ENCODE measurements around the gene HIPK2. TPM values are rescaled to one million over a fixed set of nuclear protein-coding genes. Genes with fewer than 3 reads are reported as not detected.

Gene HIPK2
- total RNA-seq, 1 donor: 12.7 TPM

- no peak for TF ChIP-seq CTCF (IDR thresholded peaks at IDR 0.05; ENCODE audit: extremely low read depth, low read depth, low read length)
- Histone ChIP-seq H4K20me1 (ENCODE audit: insufficient read depth, low read length) (no peaks in the 10 kb centered on the region), H2AFZ (ENCODE audit: low read length) (no peak overlapping the region), H3K79me2 (ENCODE audit: insufficient read depth, low read length) (no peaks in the 10 kb centered on the region), H3K4me1 (ENCODE audit: insufficient read depth, low read length) (no peaks in the 10 kb centered on the region), H3K27me3 (ENCODE audit: insufficient read depth, low read length) (peaks cover 11% of the 10 kb centered on the region), H3K4me2 (ENCODE audit: insufficient read depth, low read length) (no peak overlapping the region), H3K4me3 (ENCODE audit: insufficient read depth, low read length) (no peak overlapping the region), H3K9me3 (ENCODE audit: low read depth, low read length) (no peaks in the 10 kb centered on the region), H3K36me3 (ENCODE audit: insufficient read depth, low read length) (no peaks in the 10 kb centered on the region), H3K27ac (ENCODE audit: low read depth, low read length) (no peak overlapping the region)
- no peak for DNase-seq (ENCODE audit: insufficient read length, low spot score, missing footprints)
Measured at GRCh38 chr7:139817249-139817648, 39.5 kb upstream of the HIPK2 start.

GRCh38 chr7:139813689-139814088 is 35.9 kb upstream of the HIPK2 start:
- TF ChIP-seq CTCF (IDR thresholded peaks at IDR 0.05; ENCODE audit: extremely low read depth, low read depth, low read length): no peak
- DNase-seq (ENCODE audit: insufficient read length, low spot score, missing footprints): no peak
- Histone ChIP-seq H3K79me2 (ENCODE audit: insufficient read depth, low read length) (no peaks in the 10 kb centered on the region), H3K27me3 (ENCODE audit: insufficient read depth, low read length) (no peaks in the 10 kb centered on the region), H3K27ac (ENCODE audit: low read depth, low read length) (no peak overlapping the region), H3K36me3 (ENCODE audit: insufficient read depth, low read length) (no peaks in the 10 kb centered on the region), H2AFZ (ENCODE audit: low read length) (no peak overlapping the region), H4K20me1 (ENCODE audit: insufficient read depth, low read length) (no peaks in the 10 kb centered on the region), H3K4me2 (ENCODE audit: insufficient read depth, low read length) (no peak overlapping the region), H3K4me1 (ENCODE audit: insufficient read depth, low read length) (no peaks in the 10 kb centered on the region), H3K4me3 (ENCODE audit: insufficient read depth, low read length) (no peak overlapping the region), H3K9me3 (ENCODE audit: low read depth, low read length) (no peaks in the 10 kb centered on the region)

- Histone ChIP-seq H3K4me2 (ENCODE audit: insufficient read depth, low read length) (no peak overlapping the region), H3K36me3 (ENCODE audit: insufficient read depth, low read length) (no peaks in the 10 kb centered on the region), H4K20me1 (ENCODE audit: insufficient read depth, low read length) (no peaks in the 10 kb centered on the region), H3K4me1 (ENCODE audit: insufficient read depth, low read length) (no peaks in the 10 kb centered on the region), H3K9me3 (ENCODE audit: low read depth, low read length) (no peaks in the 10 kb centered on the region), H3K4me3 (ENCODE audit: insufficient read depth, low read length) (no peak overlapping the region), H3K27ac (ENCODE audit: low read depth, low read length) (no peak overlapping the region), H3K27me3 (ENCODE audit: insufficient read depth, low read length) (no peaks in the 10 kb centered on the region), H3K79me2 (ENCODE audit: insufficient read depth, low read length) (no peaks in the 10 kb centered on the region), H2AFZ (ENCODE audit: low read length) (no peak overlapping the region)
- TF ChIP-seq CTCF (IDR thresholded peaks at IDR 0.05; ENCODE audit: extremely low read depth, low read depth, low read length): no peak
- no peak for DNase-seq (ENCODE audit: insufficient read length, low spot score, missing footprints)
Measured at GRCh38 chr7:139813151-139813550, 35.4 kb upstream of the HIPK2 start.

- Histone ChIP-seq H3K27me3 (ENCODE audit: insufficient read depth, low read length) (no peaks in the 10 kb centered on the region), H3K4me2 (ENCODE audit: insufficient read depth, low read length) (no peak overlapping the region), H3K27ac (ENCODE audit: low read depth, low read length) (no peak overlapping the region), H4K20me1 (ENCODE audit: insufficient read depth, low read length) (no peaks in the 10 kb centered on the region), H3K79me2 (ENCODE audit: insufficient read depth, low read length) (no peaks in the 10 kb centered on the region), H2AFZ (ENCODE audit: low read length) (no peak overlapping the region), H3K4me3 (ENCODE audit: insufficient read depth, low read length) (no peak overlapping the region), H3K4me1 (ENCODE audit: insufficient read depth, low read length) (no peaks in the 10 kb centered on the region), H3K36me3 (ENCODE audit: insufficient read depth, low read length) (no peaks in the 10 kb centered on the region), H3K9me3 (ENCODE audit: low read depth, low read length) (no peaks in the 10 kb centered on the region)
- no peak for TF ChIP-seq CTCF (IDR thresholded peaks at IDR 0.05; ENCODE audit: extremely low read depth, low read depth, low read length)
- DNase-seq (ENCODE audit: insufficient read length, low spot score, missing footprints): peak; percentile 63
Measured at GRCh38 chr7:139811066-139811465, 33.3 kb upstream of the HIPK2 start.
